GM08714 (cell line): Measurements from ENCODE around the gene C4orf17.
"Not testable (repeated sequence)": the region's sequence is repeated elsewhere in the genome, so short reads cannot be mapped to it uniquely, and the experiment has no call there.

ENCODE experiments used
- H3K4me3 ChIP-seq: fragments of 200-500 bp; sonication (Bioruptor generic); 2 replicates; pipeline ENCODE4 v1.5.1; 2014; ENCODE audit warnings: mild to moderate bottlenecking, low read length, inconsistent platforms
- ZNF274 ChIP-seq: IDR thresholded peaks from 2 replicates; pipeline ENCODE4 v1.6.1; 2012; ENCODE audit warnings: mild to moderate bottlenecking, low read depth, low read length

C4orf17 gene

GRCh38 chr4:99507349-99507748 is 3.5 kb upstream of the C4orf17 start:
- no peak for TF ChIP-seq ZNF274
- no peak overlapping the region for H3K4me3 ChIP-seq

GRCh38 chr4:99507762-99508161 is 3.1 kb upstream of the C4orf17 start:
- TF ChIP-seq ZNF274, result no peak
- H3K4me3 ChIP-seq, result no peak overlapping the region

GRCh38 chr4:99518601-99519295 is 7.9 kb downstream of the C4orf17 start:
- TF ChIP-seq ZNF274, result no peak
- H3K4me3 ChIP-seq, result no peak overlapping the region

GRCh38 chr4:99529228-99529627 is 18.4 kb downstream of the C4orf17 start:
- no peak overlapping the region for H3K4me3 ChIP-seq
- no peak for TF ChIP-seq ZNF274

GRCh38 chr4:99529956-99530355 is 19.1 kb downstream of the C4orf17 start:
- no peak overlapping the region for H3K4me3 ChIP-seq
- no peak for TF ChIP-seq ZNF274

GRCh38 chr4:99534699-99535098 is 23.9 kb downstream of the C4orf17 start:
- not testable (repeated sequence) for H3K4me3 ChIP-seq

- TF ChIP-seq ZNF274, result no peak
- no peak overlapping the region for H3K4me3 ChIP-seq
Observed at GRCh38 chr4:99536271-99536670, 25.4 kb downstream of the C4orf17 start.

- TF ChIP-seq ZNF274, result no peak
Observed at GRCh38 chr4:99536848-99537247, 26.0 kb downstream of the C4orf17 start.

GRCh38 chr4:99537674-99538073 is 26.9 kb downstream of the C4orf17 start:
- TF ChIP-seq ZNF274, result no peak

More at GRCh38 chr4:99536848-99537247, 26.0 kb downstream of the C4orf17 start:
- no peak overlapping the region for H3K4me3 ChIP-seq

GRCh38 chr4:99540277-99540939 is 29.6 kb downstream of the C4orf17 start:
- no peak for TF ChIP-seq ZNF274
- H3K4me3 ChIP-seq, result no peak overlapping the region

More at GRCh38 chr4:99537674-99538073, 26.9 kb downstream of the C4orf17 start:
- H3K4me3 ChIP-seq, result no peak overlapping the region

- H3K4me3 ChIP-seq, result no peak overlapping the region
- no peak for TF ChIP-seq ZNF274
Observed at GRCh38 chr4:99552872-99553271, 42.1 kb downstream of the C4orf17 start.

- TF ChIP-seq ZNF274, result no peak
- peak within 1 kb of the TSS; percentile 83 for H3K4me3 ChIP-seq
Observed at GRCh38 chr4:99563310-99564186, 52.7 kb downstream of the C4orf17 start, which contains the start of gene TRMT10A. Gene TRMT10A, minus strand, starts transcription at chr4:99564039. Its CDS starts 4,701 bp downstream, at chr4:99559338.

- TF ChIP-seq ZNF274, result no peak
- H3K4me3 ChIP-seq, result no peak overlapping the region
Observed at GRCh38 chr4:99564921-99565320, 54.1 kb downstream of the C4orf17 start.

GRCh38 chr4:99571883-99572282 is 61.1 kb downstream of the C4orf17 start:
- no peak overlapping the region for H3K4me3 ChIP-seq
- no peak for TF ChIP-seq ZNF274
